GM21515 (cell line): Measurements from ENCODE around the gene LNPK.
"Not testable (repeated sequence)": the region's sequence is repeated elsewhere in the genome, so short reads cannot be mapped to it uniquely, and the experiment has no call there.

ENCODE experiments used
- ATAC-seq: cut with Tn5 transposase; IDR thresholded peaks from one replicate; pipeline ENCODE4 v1.9.1; 2021; ENCODE audit not compliant: unreplicated experiment

Gene LNPK

DNA sequence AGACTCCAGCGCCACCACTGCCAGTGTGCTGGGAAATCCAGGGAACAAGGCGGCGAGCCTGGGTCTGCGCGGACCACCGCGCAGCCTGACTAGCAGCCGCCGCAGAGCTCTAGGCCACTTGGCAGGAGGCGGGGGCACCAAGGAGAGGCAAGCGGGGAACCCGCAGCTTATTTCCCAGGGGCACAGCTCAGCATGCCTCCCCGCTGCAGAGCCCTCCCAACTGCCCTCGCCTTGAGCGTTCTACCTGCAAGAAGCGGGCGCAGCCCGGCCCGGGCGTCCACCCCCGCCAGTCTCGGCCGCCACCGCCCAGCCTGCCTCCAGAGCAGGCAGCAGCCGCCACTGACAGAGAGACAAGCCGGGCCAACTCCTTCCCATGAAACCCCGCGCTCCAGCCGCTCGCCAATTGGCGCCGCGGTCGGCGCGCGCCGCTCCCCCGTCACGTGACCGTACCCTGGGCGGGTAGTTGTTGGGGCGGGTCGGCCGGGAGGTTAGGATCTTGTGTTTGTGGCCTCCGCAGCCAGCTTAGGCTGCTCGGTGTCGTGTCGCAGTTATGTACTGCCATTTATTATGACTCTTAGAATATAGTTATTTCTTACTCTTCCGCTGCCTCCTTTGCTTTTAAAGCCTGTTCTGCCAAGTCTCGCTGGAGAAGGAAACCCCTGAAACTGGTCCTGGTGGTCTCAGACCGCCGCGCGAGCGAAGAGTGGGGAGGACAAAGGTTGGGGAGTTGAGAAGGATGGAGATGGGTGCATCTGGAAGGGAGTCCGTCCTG is at the start of gene LNPK:
LNPK (minus strand) TSS at position 352 of the 772 bp plus-strand sequence. CDS start 6,683 bp downstream, outside the sequence.
- ATAC-seq = peak; percentile 94

- no peak for ATAC-seq
Measured at GRCh38 chr2:176039375-176039774, 37.3 kb upstream of the LNPK start.

DNA sequence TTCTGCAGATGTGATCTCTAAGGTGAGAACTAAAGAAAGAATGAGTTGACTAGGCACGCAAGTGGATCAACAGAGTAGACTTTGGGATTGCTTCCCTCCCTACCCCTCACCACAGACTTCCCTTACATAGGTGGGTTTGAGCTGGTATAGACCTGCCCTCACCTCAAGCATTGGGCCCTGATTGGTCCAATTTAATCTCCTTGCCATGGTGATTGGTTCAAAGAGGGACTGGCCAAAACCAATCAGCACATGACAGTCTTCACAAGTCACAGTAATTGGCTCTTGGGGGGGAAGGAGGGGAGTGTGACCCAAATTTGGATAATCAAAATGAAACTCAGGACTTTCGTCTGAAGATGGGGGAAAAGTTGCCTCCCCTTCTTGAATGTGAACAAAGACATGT is 36.6 kb upstream of the LNPK start:
- ATAC-seq = no peak

GRCh38 chr2:176035013-176035691 is 33.1 kb upstream of the LNPK start:
- no peak for ATAC-seq

DNA sequence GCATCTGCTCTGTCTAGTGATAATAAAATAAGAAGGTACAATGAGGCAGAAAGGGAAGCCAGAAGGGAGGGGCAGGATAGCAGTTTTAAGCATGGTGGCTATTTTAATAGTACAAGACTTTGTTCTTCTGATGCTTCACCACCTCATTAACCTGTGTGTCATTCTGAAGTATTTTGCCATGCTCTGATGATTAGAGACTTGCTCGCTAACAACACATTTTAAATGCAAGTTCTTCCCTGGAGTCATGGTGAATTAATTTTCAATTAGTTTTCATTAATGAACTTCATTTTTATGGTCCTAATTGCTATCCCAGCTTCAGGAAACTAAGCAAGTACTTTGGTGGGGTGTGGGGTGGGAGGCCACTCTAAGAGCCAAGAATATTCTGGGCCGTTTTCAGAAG is 25.7 kb upstream of the LNPK start:
- no peak for ATAC-seq

DNA sequence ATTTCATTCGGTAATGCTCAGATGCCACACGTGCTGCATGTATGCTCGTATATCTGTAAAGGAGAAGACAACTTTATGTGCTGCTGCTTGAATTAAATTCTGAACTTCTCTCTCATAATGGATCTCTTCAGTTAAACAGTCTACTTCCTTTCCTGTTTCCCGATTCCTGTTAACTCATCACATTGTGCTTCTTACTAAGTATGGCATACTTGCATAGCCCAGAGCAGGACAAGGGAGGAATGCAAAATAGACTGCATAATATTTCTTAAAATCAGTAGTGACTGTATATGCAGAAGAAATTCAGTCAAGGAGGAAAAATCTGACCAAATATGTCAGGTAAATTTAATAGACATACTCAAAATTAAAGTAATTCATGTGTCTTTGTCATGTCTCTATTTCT is 23.9 kb upstream of the LNPK start:
- no peak for ATAC-seq

GRCh38 chr2:176024083-176024482 is 22.0 kb upstream of the LNPK start:
- ATAC-seq = no peak

DNA sequence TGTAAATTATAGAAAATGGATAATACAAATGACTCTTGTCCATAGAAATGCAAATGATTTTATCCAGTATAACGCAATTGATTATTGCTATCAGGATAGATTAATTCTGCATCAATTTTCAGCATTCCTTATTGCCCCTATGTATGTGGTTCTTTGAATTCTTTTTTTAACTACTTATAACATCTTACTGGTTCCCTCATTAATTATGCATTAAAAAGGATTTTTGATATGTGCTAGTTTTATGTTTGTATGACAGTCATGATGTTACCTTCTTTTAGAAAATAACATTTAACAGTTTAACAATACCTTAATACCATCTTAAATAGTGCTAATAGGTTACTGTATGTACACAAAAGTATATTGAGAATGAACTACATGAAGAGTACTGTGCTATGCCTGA is 20.0 kb upstream of the LNPK start:
- ATAC-seq = no peak

- ATAC-seq = no peak
Measured at GRCh38 chr2:176020400-176020799, 18.3 kb upstream of the LNPK start.

DNA sequence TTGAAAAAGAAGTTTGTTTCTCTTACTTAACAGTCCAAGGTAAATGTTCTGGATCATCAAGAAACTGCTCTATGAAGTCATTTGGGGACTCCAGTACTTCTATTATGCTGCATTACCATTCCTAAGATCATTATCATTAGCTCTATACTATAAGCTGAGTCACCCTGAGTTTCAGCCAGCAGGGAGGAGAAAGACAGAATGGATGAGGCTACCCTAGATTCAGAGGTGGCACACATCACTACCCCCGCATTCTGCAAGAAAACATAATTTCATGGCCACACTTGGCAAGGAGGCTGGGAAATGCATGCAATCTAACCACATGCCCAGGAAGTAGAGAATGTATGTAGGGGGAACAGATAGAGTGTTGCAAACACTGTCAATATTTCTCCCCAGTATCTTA is 16.6 kb upstream of the LNPK start:
- no peak for ATAC-seq

DNA sequence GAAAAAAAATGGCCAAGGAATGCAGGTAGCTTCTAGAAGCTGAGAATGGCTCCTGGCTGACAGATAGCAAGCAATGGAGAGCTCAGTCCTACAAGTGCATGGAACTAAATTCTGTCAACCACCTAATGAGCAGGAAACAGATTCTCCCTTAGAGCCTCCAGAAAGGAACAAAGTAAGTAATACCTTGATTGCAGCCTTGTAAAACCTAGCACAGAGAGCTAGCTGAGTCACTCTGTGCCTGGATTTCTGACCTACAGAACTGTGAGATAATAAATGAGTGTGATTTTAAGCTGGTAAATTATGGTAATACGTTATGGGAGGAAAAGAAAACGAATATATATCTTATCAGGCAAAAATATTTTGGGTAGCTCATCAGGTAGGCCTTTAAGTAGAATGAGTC is 7.4 kb upstream of the LNPK start:
- no peak for ATAC-seq

DNA sequence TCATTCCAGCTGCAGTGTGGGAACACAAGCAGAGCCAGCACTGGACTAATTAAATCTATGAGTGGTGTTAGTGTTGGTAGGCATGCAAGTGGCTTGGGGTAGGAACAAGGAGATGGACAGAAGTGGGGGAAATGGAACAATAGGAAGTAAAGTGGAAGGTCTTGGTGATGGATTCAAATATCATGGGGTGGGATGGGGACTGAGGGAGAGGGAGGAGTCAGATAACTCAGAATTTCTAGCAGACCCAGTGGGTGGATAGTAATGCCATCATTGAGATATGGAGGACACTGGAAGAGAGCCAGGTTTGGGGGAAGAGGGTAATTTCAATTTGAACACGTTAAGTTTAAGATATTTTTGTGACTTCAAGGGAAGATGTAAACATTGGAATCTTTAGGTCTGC is 2.9 kb upstream of the LNPK start:
- ATAC-seq = no peak

- ATAC-seq = no peak
Measured at GRCh38 chr2:176003958-176004357, 1.9 kb upstream of the LNPK start.

DNA sequence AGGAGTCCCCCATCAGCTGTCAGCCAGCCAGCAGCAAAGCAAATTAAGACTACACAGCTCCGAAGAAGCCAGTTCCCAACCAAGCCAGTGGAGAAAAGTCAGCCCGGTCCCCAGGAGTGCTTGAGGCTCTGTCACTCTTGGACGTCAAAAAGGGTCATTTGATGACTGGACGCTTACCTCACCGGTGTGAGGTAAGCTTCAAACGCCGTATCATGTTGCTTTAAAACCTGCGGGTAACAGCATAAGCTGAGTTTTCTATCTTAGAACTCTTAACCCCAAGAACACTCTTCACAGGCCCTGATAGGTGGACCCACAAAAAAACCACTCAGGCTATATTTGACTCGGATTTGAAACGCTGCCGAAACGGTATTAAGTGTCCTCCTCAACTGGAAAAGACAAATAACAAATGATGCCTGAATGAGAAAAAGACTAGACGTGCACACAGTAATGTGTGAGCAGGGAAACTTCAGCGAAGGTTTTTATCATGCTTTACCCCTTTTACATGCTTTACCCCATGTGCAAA is 682 bp upstream of the LNPK start:
- peak; percentile 0 for ATAC-seq

- peak; percentile 56 for ATAC-seq
Measured at GRCh38 chr2:176001281-176001915, 669 bp downstream of the LNPK start.

GRCh38 chr2:175999283-175999819 is 2.7 kb downstream of the LNPK start:
- no peak for ATAC-seq

DNA sequence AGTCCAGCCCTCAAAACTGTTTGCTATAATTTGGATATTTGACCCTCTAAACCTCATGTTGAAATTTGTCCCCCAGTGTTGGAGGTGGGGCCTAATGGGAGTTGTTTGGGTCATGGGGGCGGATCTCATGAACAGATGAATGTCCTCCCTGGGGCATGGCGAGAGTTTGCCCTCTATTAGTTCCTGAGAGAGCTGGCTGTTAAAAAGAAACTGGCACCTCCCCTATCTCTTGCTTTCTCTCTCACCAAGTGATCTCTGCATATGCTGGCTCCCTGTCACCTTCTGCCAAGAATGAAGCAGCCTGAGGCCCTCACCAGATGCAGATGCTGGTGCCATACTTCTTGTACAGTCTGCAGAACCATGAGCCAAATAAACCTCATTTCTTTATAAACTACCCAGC is 12.0 kb downstream of the LNPK start:
- ATAC-seq = no peak

DNA sequence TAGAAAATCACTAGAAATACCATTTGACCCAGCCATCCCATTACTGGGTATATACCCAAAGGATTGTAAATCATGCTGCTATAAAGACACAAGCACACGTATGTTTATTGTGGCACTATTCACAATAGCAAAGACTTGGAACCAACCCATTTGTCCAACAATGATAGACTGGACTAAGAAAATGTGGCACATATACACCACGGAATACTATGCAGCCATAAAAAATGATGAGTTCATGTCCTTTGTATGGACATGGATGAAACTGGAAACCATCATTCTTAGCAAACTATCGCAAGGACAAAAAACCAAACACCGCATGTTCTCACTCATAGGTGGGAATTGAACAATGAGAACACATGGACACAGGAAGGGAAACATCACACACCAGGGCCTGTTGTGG is 14.9 kb downstream of the LNPK start:
- not testable (repeated sequence) for ATAC-seq

DNA sequence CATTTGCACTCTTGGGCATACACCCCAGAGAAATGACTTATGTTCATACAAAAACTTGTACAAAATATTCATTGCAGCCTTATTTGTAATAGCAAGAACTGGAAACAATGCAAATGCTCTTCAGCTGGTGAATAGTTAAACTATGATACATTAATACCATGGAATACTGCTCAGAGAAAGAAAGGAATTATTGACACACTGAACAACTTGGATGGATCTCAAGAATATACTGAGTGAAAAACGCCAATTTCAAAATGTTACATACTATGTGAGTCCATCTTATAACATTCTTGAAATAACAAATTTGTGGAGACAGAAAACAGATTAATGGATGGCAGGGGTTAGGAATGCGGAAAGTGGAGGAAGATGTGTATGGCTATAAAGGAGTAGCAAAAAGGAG is 17.2 kb downstream of the LNPK start:
- ATAC-seq = no peak

- ATAC-seq = no peak
Measured at GRCh38 chr2:175981551-175981950, 20.5 kb downstream of the LNPK start.

- ATAC-seq = no peak
Measured at GRCh38 chr2:175976391-175977157, 25.5 kb downstream of the LNPK start.
